ENCODE data around the gene JMJD6.

- TF ChIP-seq GABPA (IDR thresholded peaks at IDR 0.05; ENCODE audit: low read depth) (no peak), CTCF (IDR thresholded peaks at IDR 0.05; ENCODE audit: insufficient read depth, low read length) (no peak), REST (IDR thresholded peaks at IDR 0.05; ENCODE audit: insufficient replicate concordance, low read depth) (no peak), POLR2AphosphoS5 (IDR thresholded peaks at IDR 0.05; ENCODE audit: low read depth) (no peak), SPI1 (IDR thresholded peaks at IDR 0.05; ENCODE audit: borderline replicate concordance, low read depth) (no peak)
These were observed 50.8 kb downstream of the JMJD6 start for GRCh38 chr17:76675648-76676047.

All from HL-60 (cell line).